Glomerular visceral epithelial cell (primary cell): Measurements from ENCODE around the gene PPP2R2B.

Experiments used
- DNase-seq: peaks from one replicate; pipeline ENCODE4 v3.0.0-alpha.2; 2016; ENCODE audit errors: extremely low spot score

Gene PPP2R2B

GRCh38 chr5:146878476-146879172 is at the start of gene PPP2R2B:
Gene PPP2R2B, minus strand, starts transcription at chr5:146878757.
- DNase-seq = peak; percentile 33

GRCh38 chr5:146924132-146924531 is 45.6 kb upstream of the PPP2R2B start:
- no peak for DNase-seq

GRCh38 chr5:146921225-146921624 is 42.7 kb upstream of the PPP2R2B start:
- DNase-seq = no peak

DNA sequence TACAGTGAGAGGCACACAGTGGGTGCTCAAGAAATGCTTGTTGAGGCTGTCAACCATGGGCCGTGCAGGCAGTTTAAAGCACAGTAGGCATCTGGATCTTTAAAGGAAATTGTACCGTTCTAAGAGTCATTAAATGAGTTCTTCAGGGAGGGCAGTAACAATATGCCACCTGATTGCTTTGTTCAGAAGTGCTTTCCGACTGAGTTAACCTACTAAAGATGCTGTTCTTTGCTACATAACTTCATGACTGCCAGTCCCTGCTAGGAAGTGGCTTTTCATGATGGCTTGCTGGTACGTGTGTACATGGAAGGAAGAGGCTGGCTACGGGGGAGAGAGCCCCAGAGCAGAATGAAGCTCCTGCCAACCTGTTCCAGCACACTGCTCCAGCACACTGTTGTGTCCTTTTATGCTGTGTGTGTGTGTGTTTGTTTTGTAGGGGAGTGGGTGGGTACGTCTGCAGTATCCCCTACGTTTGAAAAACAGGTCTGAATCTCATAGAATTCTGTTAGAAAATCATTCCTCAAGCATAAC is 41.9 kb upstream of the PPP2R2B start:
- DNase-seq = no peak

DNA sequence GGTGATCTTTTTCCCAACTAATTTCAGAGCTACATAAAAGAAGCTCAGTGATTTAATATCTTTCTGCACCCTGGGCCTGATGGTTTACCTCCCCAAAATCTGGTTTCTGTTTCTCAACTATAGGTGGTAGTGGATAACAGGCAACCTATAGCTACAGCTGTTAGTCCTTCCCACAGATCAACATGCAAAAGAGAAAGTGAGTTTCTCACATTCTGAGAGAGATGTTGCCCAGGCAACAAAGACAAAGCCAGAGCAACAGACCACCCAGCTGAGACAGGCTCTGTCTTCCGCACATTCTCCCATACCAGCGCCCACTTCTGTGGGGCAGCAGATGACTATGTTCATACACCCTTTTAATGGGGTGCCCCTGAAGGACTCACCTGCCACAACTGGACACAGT is 40.7 kb upstream of the PPP2R2B start:
- DNase-seq = no peak

DNA sequence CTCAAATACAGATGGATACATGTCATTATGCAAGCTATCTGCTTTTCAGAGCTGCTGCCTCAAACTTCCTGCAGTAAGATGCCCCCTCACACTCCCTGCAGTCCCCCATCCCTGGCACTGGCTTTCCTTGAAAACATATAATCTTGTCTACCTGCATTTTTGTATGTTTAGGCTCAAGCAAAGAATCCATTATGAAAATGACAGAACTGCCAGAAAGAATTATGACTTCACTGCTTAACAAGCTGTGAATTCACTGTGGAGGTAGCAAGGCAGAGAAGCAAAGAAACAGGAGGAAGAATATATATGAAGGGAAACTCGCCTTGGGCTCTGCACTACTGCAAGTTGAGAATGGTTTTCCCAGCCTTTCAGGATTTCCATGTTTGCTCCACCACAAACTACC is 39.4 kb upstream of the PPP2R2B start:
- DNase-seq = no peak

- no peak for DNase-seq
These were observed 34.3 kb upstream of the PPP2R2B start for GRCh38 chr5:146912874-146913273.

DNA sequence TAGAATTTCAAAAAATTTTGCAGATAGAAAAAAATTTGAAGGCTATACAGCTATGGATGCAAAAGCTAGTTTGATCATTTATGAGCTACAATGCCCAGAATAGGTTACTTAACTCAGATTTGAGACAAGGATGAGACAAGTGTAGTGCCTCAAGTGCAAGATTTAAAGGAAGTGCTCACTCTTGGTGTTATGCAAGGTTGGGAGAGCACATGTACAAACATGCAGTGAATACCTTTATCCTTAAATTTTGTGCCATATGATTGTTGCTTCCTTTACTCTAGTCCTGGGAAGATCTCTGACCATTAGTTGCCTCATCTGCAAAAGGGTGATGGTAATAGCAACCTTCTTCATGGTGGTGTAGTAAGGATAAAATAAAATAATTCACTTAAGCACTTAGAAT is 31.7 kb upstream of the PPP2R2B start:
- no peak for DNase-seq

GRCh38 chr5:146909255-146910068 is 30.9 kb upstream of the PPP2R2B start:
- DNase-seq = no peak

DNA sequence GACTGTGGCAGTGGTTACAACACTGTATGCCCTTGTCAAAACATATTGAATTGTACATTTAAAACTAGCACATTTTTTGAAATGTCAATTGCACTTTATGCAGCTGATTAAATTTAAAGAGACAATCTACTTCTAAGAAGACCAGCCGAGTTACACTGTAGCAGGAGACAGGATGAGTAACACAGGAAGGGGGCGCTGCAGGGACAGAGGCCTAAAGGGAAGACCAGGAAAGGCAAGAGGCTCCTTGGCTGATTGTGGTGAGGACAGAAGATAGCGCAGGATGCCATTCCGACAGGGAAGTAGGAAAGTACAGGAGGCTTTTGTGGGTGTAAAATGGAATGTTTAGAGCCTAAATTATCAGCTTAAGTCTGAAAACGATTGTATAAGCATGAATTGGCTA is 28.2 kb upstream of the PPP2R2B start:
- DNase-seq = no peak

DNA sequence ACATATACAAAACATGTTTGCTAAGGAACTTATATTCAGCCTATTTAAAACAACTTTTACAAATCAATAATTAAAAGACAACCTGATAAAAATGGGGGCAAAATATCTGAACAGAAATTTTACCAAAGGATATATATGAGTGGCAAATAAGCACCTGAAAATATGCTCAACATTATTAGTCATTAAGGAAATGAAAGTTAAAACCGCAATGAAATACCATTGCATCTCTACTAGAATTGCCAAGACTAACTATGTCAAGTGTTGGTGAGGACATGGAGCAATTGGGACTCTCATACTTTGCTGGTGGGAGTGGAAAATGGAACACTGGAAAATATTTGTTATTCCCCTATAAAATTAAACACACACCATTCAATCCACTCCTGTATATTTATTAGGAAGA is 26.3 kb upstream of the PPP2R2B start:
- DNase-seq = no peak

- no peak for DNase-seq
These were observed 25.2 kb upstream of the PPP2R2B start for GRCh38 chr5:146903789-146904188.

GRCh38 chr5:146902471-146902870 is 23.9 kb upstream of the PPP2R2B start:
- DNase-seq = no peak

GRCh38 chr5:146897061-146897460 is 18.5 kb upstream of the PPP2R2B start:
- no peak for DNase-seq

DNA sequence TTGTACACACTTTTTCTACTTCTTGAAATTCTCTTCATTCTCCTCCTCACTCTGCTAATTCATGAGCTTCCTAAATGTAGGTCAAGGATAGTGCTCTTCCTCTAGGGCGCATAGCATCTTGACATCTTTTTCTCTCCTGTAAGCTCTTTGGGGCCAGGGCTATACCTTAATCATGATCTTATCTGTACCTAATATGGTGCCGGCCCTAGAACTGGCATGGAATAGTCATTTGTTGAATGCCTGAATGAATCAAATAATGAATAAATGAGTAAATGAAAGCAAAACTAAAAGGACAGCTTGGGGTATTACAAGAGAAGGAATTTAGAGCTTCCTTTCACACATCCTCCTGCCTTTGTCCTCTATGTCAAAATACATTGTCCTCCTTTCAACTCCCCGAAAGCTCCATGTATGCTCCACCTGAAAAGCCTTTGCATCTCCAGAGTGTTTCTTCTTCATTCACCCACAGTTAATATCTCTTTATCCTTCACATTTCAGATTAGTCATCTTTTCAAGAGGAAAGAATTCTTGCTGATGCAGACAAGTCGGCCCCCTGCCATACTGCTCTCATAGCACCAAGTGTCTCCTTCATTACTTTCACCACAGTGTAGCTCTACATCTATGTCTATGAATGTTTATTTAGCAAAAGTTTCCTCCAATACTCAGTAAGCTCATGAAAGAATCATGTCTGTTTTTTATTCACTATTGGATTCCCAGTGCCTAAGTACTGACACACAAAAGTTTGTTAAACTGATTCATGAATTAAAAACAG is 16.4 kb upstream of the PPP2R2B start:
- no peak for DNase-seq

GRCh38 chr5:146893991-146894390 is 15.4 kb upstream of the PPP2R2B start:
- DNase-seq = no peak

DNA sequence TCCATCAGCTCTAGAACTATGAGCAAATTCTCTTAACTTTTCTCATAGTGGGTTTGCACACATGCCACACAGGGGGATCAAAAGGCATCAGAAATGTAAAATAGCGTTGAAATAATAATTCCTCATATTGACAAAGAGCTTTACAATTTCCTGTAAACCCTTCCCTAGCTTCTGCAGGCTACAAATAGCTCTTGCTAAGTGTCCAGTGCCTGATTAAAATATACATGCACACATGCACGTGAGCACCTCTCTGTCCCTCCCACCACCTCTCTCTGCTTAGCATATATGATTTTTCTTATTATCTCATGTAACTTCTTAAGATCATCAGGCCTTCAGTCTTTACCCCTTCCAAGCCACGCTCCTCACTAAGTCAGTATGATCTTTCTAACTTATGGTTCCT is 13.7 kb upstream of the PPP2R2B start:
- DNase-seq = no peak

GRCh38 chr5:146891511-146891910 is 13.0 kb upstream of the PPP2R2B start:
- DNase-seq = no peak

- no peak for DNase-seq
These were observed 12.3 kb upstream of the PPP2R2B start for GRCh38 chr5:146890731-146891440.

- DNase-seq = no peak
These were observed 11.5 kb upstream of the PPP2R2B start for GRCh38 chr5:146890066-146890465.

- DNase-seq = no peak
These were observed 10.6 kb upstream of the PPP2R2B start for GRCh38 chr5:146889169-146889568.
